ENCODE measurements around the gene PLET1. TPM values are rescaled to one million over a fixed set of nuclear protein-coding genes. Genes with fewer than 3 reads are reported as not detected.

The PLET1 gene
- total and polyA plus RNA-seq, 2 of the 4 experiments (the other 2 are of a cell fraction), result not detected

- TF ChIP-seq CEBPB (IDR thresholded peaks at IDR 0.05; ENCODE audit: low read depth, low read length) (no peak), SMC3 (IDR thresholded peaks at IDR 0.05; ENCODE audit: low read depth, low read length) (peak; percentile 86), POLR2A (IDR thresholded peaks at IDR 0.05; ENCODE audit: low read depth, low read length) (no peak), MAZ (IDR thresholded peaks at IDR 0.05; ENCODE audit: borderline replicate concordance, low read depth, low read length) (peak; percentile 46; the same call in 1 of the 2 replicates)
Observed at GRCh38 chr11:112280268-112281126, 19.8 kb upstream of the PLET1 start (continued).
